Neural cell (in vitro differentiated cells): ENCODE results near the gene HIVEP3. TPM values are rescaled to one million over a fixed set of nuclear protein-coding genes. Genes with fewer than 3 reads are reported as not detected.

Experiments used
- H2AFZ ChIP-seq: fragments of 200-600, 300-800 bp; sonication (generic), shearing (Covaris generic); 2 replicates; pipeline ENCODE4 v1.6.0; 2014; ENCODE audit warnings: low read depth, mild to moderate bottlenecking, antibody characterized with exemption, low read length, moderate library complexity
- H3F3A ChIP-seq: fragments of 200-600 bp; shearing (Covaris generic); 2 replicates; pipeline ENCODE4 v1.6.1; 2016; ENCODE audit warnings: mild to moderate bottlenecking, moderate library complexity, mixed read lengths, antibody characterized with exemption, low read length; ENCODE audit not compliant: insufficient read depth, poor library complexity, severe bottlenecking
- H3K27ac ChIP-seq: fragments of 200-600, 300-800 bp; sonication (generic), shearing (Covaris generic); 2 replicates; pipeline ENCODE4 v1.5.1; 2014; ENCODE audit warnings: mild to moderate bottlenecking, low read length, moderate library complexity
- H3K27me3 ChIP-seq: fragments of 300-800, 200-600 bp; sonication (generic), shearing (Covaris generic); 2 replicates; pipeline ENCODE4 v1.6.0; 2014; ENCODE audit warnings: mild to moderate bottlenecking, low read depth, low read length, moderate library complexity; ENCODE audit not compliant: insufficient read depth
- H3K36me3 ChIP-seq: fragments of 300-800, 200-600 bp; sonication (generic), shearing (Covaris generic); 2 replicates; pipeline ENCODE4 v1.5.1; 2014; ENCODE audit warnings: mild to moderate bottlenecking, antibody characterized with exemption, low read length, moderate library complexity; ENCODE audit not compliant: insufficient read depth
- H3K4me2 ChIP-seq: fragments of 300-800, 200-600 bp; sonication (generic), shearing (Covaris generic); 2 replicates; pipeline ENCODE4 v1.6.0; 2014; ENCODE audit warnings: mild to moderate bottlenecking, low read length
- H3K4me3 ChIP-seq: fragments of 300-800, 200-600 bp; sonication (generic), shearing (Covaris generic); 2 replicates; pipeline ENCODE4 v1.5.1; 2014; ENCODE audit warnings: mild to moderate bottlenecking, low read length, moderate library complexity
- H3K79me2 ChIP-seq: fragments of 200-600 bp; shearing (Covaris generic); replicated peaks from 2 replicates; pipeline ENCODE4 v1.6.0; 2014; ENCODE audit warnings: mild to moderate bottlenecking, low read length, moderate library complexity; ENCODE audit not compliant: insufficient read depth
- H3K9ac ChIP-seq: fragments of 300-800, 200-600 bp; sonication (generic), shearing (Covaris generic); 2 replicates; pipeline ENCODE4 v1.6.1; 2016; ENCODE audit warnings: mild to moderate bottlenecking, low read length, mixed read lengths
- H3K9me2 ChIP-seq: fragments of 200-600 bp; shearing (Covaris generic); 2 replicates; pipeline ENCODE4 v1.6.1; 2016; ENCODE audit warnings: mild to moderate bottlenecking, low read length, mixed read lengths; ENCODE audit not compliant: insufficient read depth
- H3K9me3 ChIP-seq: fragments of 200-600, 300-800 bp; sonication (generic), shearing (Covaris generic); 2 replicates; pipeline ENCODE4 v1.6.1; 2016; ENCODE audit warnings: mild to moderate bottlenecking, mixed run types, low read length, moderate library complexity, mixed read lengths
- H4K20me1 ChIP-seq: fragments of 200-600 bp; shearing (Covaris generic); 2 replicates; pipeline ENCODE4 v1.6.1; 2016; ENCODE audit warnings: mild to moderate bottlenecking, mixed run types; ENCODE audit not compliant: insufficient read depth
- CTCF ChIP-seq: fragments of 450-650 bp; IDR thresholded peaks from 2 replicates; pipeline ENCODE4 v1.5.1; 2014; ENCODE audit warnings: antibody characterized with exemption, mild to moderate bottlenecking, moderate library complexity; ENCODE audit not compliant: poor library complexity, severe bottlenecking
- EP300 ChIP-seq: fragments of 450-650 bp; conservative IDR thresholded peaks from 2 replicates; pipeline ENCODE4 v1.6.1; 2014; ENCODE audit warnings: antibody characterized with exemption, mild to moderate bottlenecking, moderate library complexity; ENCODE audit not compliant: poor library complexity, severe bottlenecking
- EZH2 ChIP-seq: fragments of 200-600, 300-800 bp; shearing (Covaris generic), sonication (generic); IDR thresholded peaks from 2 replicates; pipeline ENCODE4 v1.6.1; 2014; ENCODE audit warnings: antibody characterized with exemption, low read length, borderline replicate concordance, mild to moderate bottlenecking; ENCODE audit not compliant: insufficient read depth, poor library complexity, severe bottlenecking
- MXI1 ChIP-seq: fragments of 450-650 bp; conservative IDR thresholded peaks from 2 replicates; pipeline ENCODE4 v1.6.1; 2014; ENCODE audit warnings: antibody characterized with exemption, mild to moderate bottlenecking; ENCODE audit not compliant: poor library complexity, severe bottlenecking
- POLR2AphosphoS5 ChIP-seq: IDR thresholded peaks from 2 replicates; pipeline ENCODE4 v1.6.1; 2012
- RAD21 ChIP-seq: fragments of 450-650 bp; conservative IDR thresholded peaks from 2 replicates; pipeline ENCODE4 v1.6.1; 2014; ENCODE audit warnings: antibody characterized with exemption, mild to moderate bottlenecking, moderate library complexity
- REST ChIP-seq: IDR thresholded peaks from 2 replicates; pipeline ENCODE4 v1.6.1; 2012; ENCODE audit warnings: borderline replicate concordance
- SMC3 ChIP-seq: fragments of 450-650 bp; conservative IDR thresholded peaks from 2 replicates; pipeline ENCODE4 v1.6.1; 2014; ENCODE audit warnings: antibody characterized with exemption, mild to moderate bottlenecking, moderate library complexity; ENCODE audit not compliant: poor library complexity
- TAF1 ChIP-seq: IDR thresholded peaks from 2 replicates; pipeline ENCODE4 v1.6.1; 2012; ENCODE audit warnings: low read depth
- polyA plus RNA-seq: library from polyadenylated mRNA; depleted of rRNA; stranded (reverse); fragments of >200 nt; gene quantifications from 2 replicates; pipeline ENCODE4 v1.2.3, GENCODE V29; 2014

The HIVEP3 gene
- polyA plus RNA-seq, 1 donor from 2014 or later = 2.6 TPM

- no peaks in the 10 kb centered on the region for H3K36me3 ChIP-seq
- H3K9me2 ChIP-seq = no peaks in the 10 kb centered on the region
- no peak overlapping the region for H3K27ac ChIP-seq
- H3F3A ChIP-seq = no peaks in the 10 kb centered on the region
- no peaks in the 10 kb centered on the region for H3K79me2 ChIP-seq
- H4K20me1 ChIP-seq = no peaks in the 10 kb centered on the region
- no peak overlapping the region for H3K9ac ChIP-seq
- TF ChIP-seq SMC3 (no peak), RAD21 (no peak), EZH2 (no peak), POLR2AphosphoS5 (no peak), MXI1 (no peak)
- no peaks in the 10 kb centered on the region for H3K9me3 ChIP-seq
- H3K4me2 ChIP-seq = no peak overlapping the region
- H3K4me3 ChIP-seq = no peak overlapping the region
- H2AFZ ChIP-seq = no peak overlapping the region
- H3K27me3 ChIP-seq = no peaks in the 10 kb centered on the region
Observed at GRCh38 chr1:41844255-41844654, 74.5 kb downstream of the HIVEP3 start.

DNA sequence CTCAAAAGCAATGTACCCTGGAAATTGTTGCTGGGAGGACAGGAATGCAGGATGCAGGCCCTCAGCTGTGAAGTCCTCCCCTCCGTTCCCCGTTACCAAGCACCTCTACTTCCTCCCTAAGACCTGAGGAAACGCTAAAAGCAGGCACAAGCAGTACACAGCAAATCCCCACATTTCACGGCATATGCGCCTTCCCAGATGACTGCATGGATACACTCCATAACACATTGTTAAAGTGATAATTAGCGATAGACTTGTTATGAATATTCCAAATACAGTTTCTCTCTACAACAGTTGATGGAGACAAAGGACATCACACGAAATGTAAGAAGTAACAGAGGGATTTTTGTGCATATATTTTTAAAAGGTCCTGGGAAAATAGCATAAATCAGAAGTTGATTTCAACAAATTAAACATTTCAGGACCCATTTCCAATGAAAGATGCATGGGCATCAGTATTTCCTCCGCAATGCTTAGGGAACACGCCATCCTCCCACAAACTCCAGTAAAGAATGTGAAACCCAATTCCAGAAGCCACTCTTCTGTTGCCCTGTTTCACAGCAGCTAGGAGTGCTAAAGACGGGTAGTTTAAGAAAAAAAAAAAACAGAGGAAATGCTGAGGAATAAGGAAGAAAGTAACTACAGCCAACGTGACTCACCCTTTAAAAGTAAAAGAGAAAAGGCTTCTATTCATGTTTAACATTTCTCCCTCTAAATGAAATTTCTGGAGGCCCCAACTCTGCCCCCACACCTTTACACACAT, 75.5 kb downstream of the HIVEP3 start:
- Histone ChIP-seq H3K9me2 (no peaks in the 10 kb centered on the region), H3K36me3 (no peaks in the 10 kb centered on the region), H3K9ac (no peak overlapping the region), H4K20me1 (no peaks in the 10 kb centered on the region), H3K27me3 (no peaks in the 10 kb centered on the region), H3K4me3 (no peak overlapping the region), H3K79me2 (no peaks in the 10 kb centered on the region), H3K4me2 (no peak overlapping the region), H3K9me3 (no peaks in the 10 kb centered on the region), H2AFZ (no peak overlapping the region), H3F3A (no peaks in the 10 kb centered on the region), H3K27ac (no peak overlapping the region)
- TF ChIP-seq SMC3 (no peak), MXI1 (no peak), POLR2AphosphoS5 (no peak), REST (no peak), TAF1 (no peak), EP300 (no peak), EZH2 (no peak), RAD21 (no peak), CTCF (no peak)

DNA sequence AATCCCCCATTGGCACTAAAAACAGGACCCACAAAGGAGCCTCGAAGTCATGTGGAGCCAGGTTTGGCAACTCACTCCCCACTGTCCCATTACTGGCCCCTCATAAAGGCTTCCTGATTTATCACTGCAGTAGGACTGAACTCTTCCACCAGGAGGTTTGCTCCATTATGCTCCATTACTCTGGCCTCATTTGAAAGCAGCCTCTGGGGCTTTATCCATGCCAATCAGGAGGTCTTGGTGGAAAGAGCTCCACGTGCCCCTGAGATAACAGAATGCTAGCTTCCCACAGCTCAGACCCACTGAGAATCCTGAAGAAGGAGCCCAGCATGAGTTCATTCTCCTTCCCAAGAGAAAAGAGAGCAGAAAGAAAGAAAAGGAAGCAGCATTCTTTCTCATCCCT, 76.4 kb downstream of the HIVEP3 start:
- TF ChIP-seq POLR2AphosphoS5 = no peak
- no peak overlapping the region for H2AFZ ChIP-seq

More for the DNA sequence above, 76.4 kb downstream of the HIVEP3 start:
- Histone ChIP-seq H3F3A (no peaks in the 10 kb centered on the region), H3K27ac (no peak overlapping the region), H4K20me1 (no peaks in the 10 kb centered on the region), H3K4me2 (no peak overlapping the region), H3K79me2 (no peaks in the 10 kb centered on the region), H3K4me3 (no peak overlapping the region), H3K9me3 (no peaks in the 10 kb centered on the region), H3K9me2 (no peaks in the 10 kb centered on the region), H3K27me3 (no peaks in the 10 kb centered on the region), H3K9ac (no peak overlapping the region), H3K36me3 (no peaks in the 10 kb centered on the region)
